Measurements from ENCODE around the gene CCN6.

DNA sequence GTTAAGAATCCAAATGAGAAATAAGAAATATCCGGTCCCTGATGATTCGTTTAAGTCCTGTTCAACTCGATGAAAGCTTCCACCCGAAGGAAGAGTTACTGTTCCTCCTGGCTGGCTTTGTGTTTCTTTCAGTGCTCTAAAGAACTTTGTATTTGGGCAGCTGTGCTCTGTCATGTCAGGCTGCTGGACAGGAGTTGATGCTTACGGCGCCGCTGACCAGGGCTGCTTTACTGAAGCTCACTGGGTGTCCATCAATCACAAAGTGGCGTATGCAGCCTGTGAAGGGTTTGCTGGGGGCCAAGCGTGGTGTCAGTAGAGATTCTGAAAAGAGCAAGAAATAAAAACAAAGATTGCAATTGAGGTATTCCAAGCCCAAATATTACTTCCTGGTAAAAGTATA lies 55.4 kb downstream of the CCN6 start:
- TF ChIP-seq POLR2A (IDR thresholded peaks at IDR 0.05) = no peak
- TF ChIP-seq CTCF (IDR thresholded peaks at IDR 0.05) = no peak
- TF ChIP-seq POLR2AphosphoS5 (IDR thresholded peaks at IDR 0.05) = no peak
